UCSD-AML1 (cell line): ENCODE results near the gene CCDC38.

Experiments
- DNase-seq: peaks from one replicate; lab custom pipeline; 2025; ENCODE audit not compliant: unreplicated experiment; lab: John Stamatoyannopoulos, UW

CCDC38 gene

DNA sequence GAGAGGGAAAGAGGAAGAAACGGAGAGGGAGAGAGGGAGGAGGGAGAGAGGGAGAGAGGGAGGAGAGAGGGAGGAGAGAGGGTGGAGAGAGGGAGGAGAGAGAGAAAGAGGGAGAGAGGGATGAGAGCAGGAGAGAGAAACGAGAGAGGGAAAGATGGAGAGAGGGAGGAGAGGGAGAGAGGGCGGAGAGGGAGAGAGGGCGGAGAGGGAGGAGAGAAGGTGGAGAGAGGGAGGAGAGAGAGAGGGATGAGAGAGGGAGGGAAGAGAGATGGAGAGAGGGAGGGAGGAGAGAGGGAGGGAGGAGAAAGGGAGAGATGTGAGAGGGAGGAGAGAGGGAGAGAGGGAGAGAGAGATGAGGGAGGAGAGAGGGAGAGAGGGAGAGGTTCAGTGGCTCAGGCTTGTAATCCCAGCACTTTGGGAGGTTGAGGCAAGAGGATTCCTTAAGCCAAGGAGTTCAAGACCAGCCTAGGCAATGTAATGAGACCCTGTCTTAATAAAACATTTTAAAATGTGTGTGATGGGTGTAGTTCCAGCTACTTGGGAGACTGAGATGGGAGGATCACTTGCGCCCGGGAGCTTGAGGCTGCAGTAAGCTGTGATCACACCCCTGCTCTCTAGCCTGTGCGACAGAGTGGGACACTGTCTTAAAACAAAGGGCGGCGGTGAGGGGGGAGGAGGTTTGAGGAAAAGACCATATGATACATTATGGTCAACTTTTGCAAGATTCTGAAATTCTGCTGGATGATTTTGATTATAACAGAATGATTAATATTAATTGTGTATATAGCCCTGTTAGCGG lies 105.0 kb downstream of the CCDC38 start:
- no peak for DNase-seq

DNA sequence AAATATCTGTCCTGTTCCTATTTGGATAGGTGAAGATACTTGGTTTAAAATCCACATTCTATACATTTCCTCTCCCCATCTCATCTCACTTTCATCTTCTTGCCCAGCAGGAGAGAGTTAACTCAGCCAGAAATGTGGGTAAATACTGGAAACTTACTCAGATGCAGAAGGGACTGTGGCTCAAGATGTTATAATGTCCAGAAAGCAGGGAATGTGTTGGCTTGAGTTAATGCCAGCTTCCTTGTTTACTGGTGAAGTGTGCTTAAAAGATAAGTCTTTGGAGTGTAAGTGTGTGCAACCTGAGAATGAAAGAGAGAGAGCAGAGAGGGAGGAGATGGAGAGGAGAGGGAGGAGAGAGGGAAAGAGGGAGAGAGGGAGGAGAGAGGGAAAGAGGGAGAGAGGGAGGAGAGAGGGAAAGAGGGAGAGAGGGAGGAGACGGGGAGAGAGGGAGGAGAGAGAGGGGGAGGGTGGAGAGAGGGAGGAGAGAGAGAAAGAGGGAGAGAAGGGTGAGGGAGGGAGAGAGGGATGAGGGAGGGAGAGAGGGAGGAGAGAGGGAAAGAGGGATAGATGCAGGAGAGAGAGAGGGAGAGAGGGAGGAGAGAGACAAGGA lies 105.7 kb downstream of the CCDC38 start:
- no peak for DNase-seq

DNA sequence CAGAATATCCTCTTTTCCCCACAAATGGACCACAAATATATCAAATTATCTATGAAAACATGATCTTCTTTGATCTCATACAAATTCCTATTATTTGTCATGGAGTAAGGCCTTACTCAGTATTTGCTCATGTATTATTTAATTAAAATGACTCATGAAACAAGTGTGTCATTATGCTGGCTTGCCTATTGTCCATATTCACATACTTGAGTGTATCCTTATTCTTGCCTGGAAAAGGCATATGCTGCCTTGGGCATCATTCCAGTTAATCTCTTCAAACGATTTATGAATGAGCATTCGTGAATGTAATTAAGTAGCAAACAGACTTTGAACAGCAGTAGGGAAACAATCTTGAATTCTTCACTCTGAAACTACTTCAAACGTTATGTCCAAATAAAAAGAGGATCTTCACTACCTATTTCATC lies 106.2 kb downstream of the CCDC38 start:
- no peak for DNase-seq

DNA sequence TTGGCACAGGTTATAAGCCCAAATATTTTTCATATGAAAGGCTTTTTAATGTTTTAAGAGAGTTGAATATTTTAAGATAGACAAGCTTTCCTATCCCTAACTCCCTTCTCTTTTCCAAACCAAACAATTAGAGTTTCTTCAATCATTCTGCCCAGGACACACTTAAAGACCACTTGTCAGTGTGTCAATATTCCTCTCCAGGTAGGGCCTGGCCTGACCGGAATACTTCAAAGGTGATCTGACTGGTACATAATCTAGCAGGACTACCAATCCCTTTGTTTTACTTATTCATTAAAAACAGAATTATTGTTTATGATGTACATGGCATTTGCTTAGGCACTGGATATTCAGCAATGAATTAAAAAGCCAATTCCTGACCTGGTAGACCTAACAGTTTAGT lies 107.8 kb downstream of the CCDC38 start:
- no peak for DNase-seq

DNA sequence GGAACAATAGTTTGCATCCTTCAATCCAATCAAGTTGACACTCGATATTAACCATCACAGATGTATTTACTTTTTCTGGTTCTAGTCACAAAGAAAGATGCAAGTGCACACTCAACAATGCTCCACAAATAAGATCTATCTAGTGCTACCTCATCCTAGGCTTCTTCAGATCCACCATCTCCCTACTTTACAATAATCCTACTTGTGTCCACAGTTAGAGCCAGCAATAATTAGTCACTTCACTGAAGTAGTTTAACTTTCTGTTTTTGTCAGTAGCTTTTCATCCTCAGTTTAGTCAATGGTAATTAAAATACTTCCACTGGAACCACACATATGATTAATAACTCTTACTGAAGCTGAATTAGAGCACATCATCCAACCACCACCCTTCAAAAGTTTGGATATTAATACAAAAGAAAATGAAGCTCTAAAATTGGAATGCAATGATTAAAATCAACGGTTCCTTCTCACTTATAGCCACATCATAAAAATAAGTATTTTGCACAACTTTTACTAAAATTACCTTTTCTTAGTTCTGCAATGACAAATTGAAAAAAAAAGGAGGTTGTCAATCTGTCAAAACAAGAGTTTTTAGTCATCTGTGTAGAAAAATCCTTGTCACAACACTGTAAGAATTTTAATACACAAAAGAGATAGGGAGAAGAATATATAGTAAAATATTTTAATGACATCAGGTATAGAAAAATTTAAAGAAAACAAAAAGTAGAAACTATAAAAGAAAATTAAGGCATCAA lies 111.9 kb downstream of the CCDC38 start:
- DNase-seq, result no peak

DNA sequence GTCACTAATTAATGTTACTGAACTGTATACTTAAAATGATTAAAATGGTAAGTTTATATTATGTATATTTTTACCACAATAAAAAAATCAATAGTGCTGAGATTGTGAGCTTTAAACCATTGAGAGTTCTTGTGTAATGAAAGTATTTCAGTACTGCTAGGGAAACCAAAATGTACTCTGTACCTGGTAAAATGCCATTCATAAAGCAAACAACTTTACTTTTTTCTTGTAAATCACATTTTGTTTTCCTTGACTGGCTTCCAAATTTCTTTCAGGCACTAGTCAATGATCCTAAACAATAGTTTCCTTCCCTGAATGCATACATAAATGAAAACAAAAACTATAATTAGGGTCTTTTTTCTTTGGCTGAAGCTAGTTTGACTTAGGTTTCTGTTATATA lies 113.0 kb downstream of the CCDC38 start:
- DNase-seq, result no peak

DNA sequence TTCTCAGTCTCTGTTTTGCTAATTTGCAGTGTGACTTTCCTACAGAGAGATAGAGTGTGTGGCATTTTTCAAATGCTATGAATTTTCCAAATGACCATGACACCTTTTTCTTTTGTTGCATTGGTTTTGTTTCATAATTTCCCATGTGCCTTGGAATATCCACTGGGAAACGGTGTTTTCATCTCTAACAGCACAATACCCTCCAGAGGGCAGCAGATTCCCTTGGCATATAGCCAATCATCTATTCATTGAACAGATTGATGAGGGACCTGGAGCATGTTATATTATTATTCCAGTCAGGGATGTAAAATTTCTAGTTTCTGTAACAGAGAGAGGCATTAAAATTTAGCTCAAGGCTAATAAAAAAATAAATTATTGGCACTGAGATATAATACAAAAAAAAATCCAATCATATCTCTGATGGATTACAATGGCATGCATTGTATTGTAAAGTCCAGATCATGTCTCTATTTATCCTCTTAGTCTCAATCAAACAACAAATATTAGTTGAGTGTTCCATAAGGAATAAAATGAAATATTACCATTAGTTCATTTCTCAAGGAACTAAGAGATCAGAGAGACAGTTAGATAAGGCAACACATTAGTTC lies 122.2 kb downstream of the CCDC38 start:
- DNase-seq, result no peak
